B cell (primary cell): ENCODE measurements around the gene PARD3B. TPM values are rescaled to one million over a fixed set of nuclear protein-coding genes. Genes with fewer than 3 reads are reported as not detected.

Experiments used
- ATAC-seq: fragments of 200-7000 bp; cut with Tn5 transposase; one replicate; pipeline ENCODE4 v1.10.0; 2021; ENCODE audit warnings: low read depth, mild to moderate bottlenecking, moderate number of reproducible peaks, moderate library complexity
- CTCF ChIA-PET: fragments of 350-600 bp; sonication (Branson Sonifier 250); formaldehyde crosslinking; loops from one replicate; lab custom pipeline; 2021; ENCODE audit warnings: antibody characterized with exemption, inconsistent platforms; lab: Charles Lee
- POLR2A ChIA-PET: fragments of 350-600 bp; sonication (Branson Sonifier 250); formaldehyde crosslinking; loops from one replicate; lab custom pipeline; 2021; ENCODE audit warnings: antibody characterized with exemption; lab: Charles Lee
- DNase-seq: peaks from one replicate; pipeline ENCODE4 v3.0.0; 2013
- H2AFZ ChIP-seq: 2 replicates; pipeline ENCODE4 v1.6.1; 2012; ENCODE audit warnings: mild to moderate bottlenecking, low read depth, low read length; ENCODE audit not compliant: insufficient read depth, poor library complexity, severe bottlenecking
- H3K27ac ChIP-seq, 2 donors: 1 replicate in 1 of 2; 2 replicates in 1 of 2; pipeline ENCODE4 v1.5.1; 2012 to 2013; ENCODE audit warnings: low read length in 2 of 2, mild to moderate bottlenecking in 2 of 2, moderate library complexity in 1 of 2
- H3K27me3 ChIP-seq, 4 experiments: fragments of 200-600 bp in 1 of 4; sonication (generic) in 1 of 4; replicated peaks in 1 of 4; 1 replicate in 2 of 4; 2 replicates in 2 of 4; pipeline versions ENCODE4 v1.6.1 to v1.7.0; 2013 to 2016; ENCODE audit warnings: low read length in 3 of 4, mild to moderate bottlenecking in 2 of 4, mixed read lengths in 1 of 4, moderate library complexity in 1 of 4; ENCODE audit not compliant: insufficient read depth in 4 of 4, control insufficient read depth in 3 of 4; ENCODE audit errors: control extremely low read depth in 1 of 4
- H3K36me3 ChIP-seq, 2 experiments: replicated peaks in 1 of 2; 1 replicate in 1 of 2; 2 replicates in 1 of 2; pipeline versions ENCODE4 v1.6.1 to v1.7.1; 2013; ENCODE audit warnings: low read length in 1 of 2; ENCODE audit not compliant: insufficient read depth in 2 of 2, control insufficient read depth in 1 of 2; ENCODE audit errors: control extremely low read depth in 1 of 2, extremely low read depth in 1 of 2
- H3K4me1 ChIP-seq, 2 donors: fragments of 200-600 bp in 1 of 2; sonication (generic) in 1 of 2; 1 replicate in 1 of 2; 2 replicates in 1 of 2; pipeline versions ENCODE4 v1.5.1 to v1.6.1; 2013 to 2017; ENCODE audit warnings: low read length in 2 of 2; ENCODE audit not compliant: control insufficient read depth in 2 of 2, insufficient read depth in 2 of 2
- H3K4me2 ChIP-seq: replicated peaks from 2 replicates; pipeline ENCODE3; 2012; ENCODE audit warnings: mild to moderate bottlenecking, low read depth, low read length; ENCODE audit not compliant: poor library complexity, severe bottlenecking
- H3K4me3 ChIP-seq, 5 experiments: fragments of 200-600 bp in 1 of 5; sonication (generic) in 1 of 5; 1 replicate in 3 of 5; 2 replicates in 2 of 5; pipeline versions ENCODE4 v1.5.1 to v1.7.0; 2011 to 2016; ENCODE audit warnings: low read length in 4 of 5, mild to moderate bottlenecking in 4 of 5, low read depth in 2 of 5, control low read depth in 1 of 5, moderate library complexity in 1 of 5; ENCODE audit not compliant: insufficient read depth in 1 of 5; ENCODE audit errors: control extremely low read depth in 1 of 5, extremely low read depth in 1 of 5
- H3K79me2 ChIP-seq: fragments of 200-600 bp; sonication (generic); one replicate; pipeline ENCODE4 v1.6.0; 2016; ENCODE audit warnings: low read length; ENCODE audit not compliant: control insufficient read depth, insufficient read depth
- H3K9ac ChIP-seq: fragments of 200-600 bp; sonication (generic); 2 replicates; pipeline ENCODE4 v1.6.1; 2017; ENCODE audit warnings: mild to moderate bottlenecking, low read length, moderate library complexity
- H3K9me3 ChIP-seq, 3 donors: one replicate each; pipeline versions ENCODE4 v1.6.1 to v1.7.1; 2013; ENCODE audit warnings: low read length in 2 of 3; ENCODE audit not compliant: control insufficient read depth in 2 of 3, insufficient read depth in 1 of 3; ENCODE audit errors: control extremely low read depth in 1 of 3
- H4K20me1 ChIP-seq: 2 replicates; pipeline ENCODE4 v1.6.0; 2012; ENCODE audit warnings: mild to moderate bottlenecking, low read length; ENCODE audit not compliant: insufficient read depth, control insufficient read depth, poor library complexity, severe bottlenecking
- H3K27ac Mint-ChIP-seq: one replicate; pipeline ENCODE4 v1.8.0; 2021; ENCODE audit warnings: mixed read lengths
- H3K27me3 Mint-ChIP-seq: one replicate; pipeline ENCODE4 v1.8.0; 2021; ENCODE audit warnings: mixed read lengths
- H3K4me1 Mint-ChIP-seq: one replicate; pipeline ENCODE4 v1.8.0; 2021; ENCODE audit warnings: mixed read lengths
- H3K4me3 Mint-ChIP-seq: one replicate; pipeline ENCODE4 v1.8.0; 2021; ENCODE audit warnings: mixed read lengths
- H3K9me3 Mint-ChIP-seq: one replicate; pipeline ENCODE4 v1.8.0; 2022; ENCODE audit warnings: mixed read lengths; ENCODE audit not compliant: insufficient read depth
- CTCF ChIP-seq: fragments of 200-600 bp; IDR thresholded peaks from one replicate; pipeline ENCODE4 v1.8.0; 2022; ENCODE audit warnings: antibody characterized with exemption, mild to moderate bottlenecking
- EZH2 ChIP-seq: IDR thresholded peaks from 2 replicates; pipeline ENCODE4 v1.6.1; 2012; ENCODE audit warnings: borderline replicate concordance, low read depth, mild to moderate bottlenecking, moderate library complexity, low read length; ENCODE audit not compliant: insufficient read depth, poor library complexity, severe bottlenecking
- WGBS: methylation state at CpG from one replicate; pipeline ENCODE4 v1.1.5; 2013; ENCODE audit warnings: missing lambda C conversion rate; ENCODE audit not compliant: insufficient coverage; 5-methylcytosine and 5-hydroxymethylcytosine counted together
- intact Hi-C: fragments of 100-400 bp; cut with micrococcal nuclease; formaldehyde crosslinking; loops from one replicate; pipeline ENCODE4 v1.10.0; 2022
- polyA plus RNA-seq: library from polyadenylated mRNA; depleted of rRNA; stranded (reverse); fragments of >200 nt; gene quantifications from 2 replicates; pipeline ENCODE4 v1.2.3, GENCODE V29; 2012
- total RNA-seq, 2 donors: library from RNA; stranded (reverse); fragments of 120-200 nt in 1 of 2; gene quantifications; 1 replicate in 1 of 2; 2 replicates in 1 of 2; pipeline versions ENCODE4 v1.2.3 to v1.2.4, GENCODE V29; 2013 to 2022

The PARD3B gene
- total and polyA plus RNA-seq, 2 donors (not counting 1 experiment from before 2014, with no cell fraction given) = not detected

- intact Hi-C loops = no loop called here
- Histone ChIP-seq H3K27ac (no peak overlapping the region), H3K36me3 (no peaks in the 10 kb centered on the region), H3K27me3 (no peaks in the 10 kb centered on the region), H4K20me1 (no peaks in the 10 kb centered on the region), H3K4me2 (no peak overlapping the region), H3K9ac (no peak overlapping the region), H3K9me3 (peaks cover 0 to 7% (median 0%) of the 10 kb centered on the region in 3 donors), H3K4me1 (no peaks in the 10 kb centered on the region), H2AFZ (no peak overlapping the region), H3K4me3 (no peak overlapping the region), H3K79me2 (no peaks in the 10 kb centered on the region)
- no peaks in the 10 kb centered on the region for H3K27me3 Mint-ChIP-seq
- WGBS = no CpG with 5 or more reads among the region's 1 CpG
- H3K4me3 Mint-ChIP-seq = no peak overlapping the region
- DNase-seq (no peak), ATAC-seq (no peak)
- POLR2A ChIA-PET = no interaction called here
- CTCF ChIA-PET = no interaction called here
- peaks cover 5% of the 10 kb centered on the region for H3K9me3 Mint-ChIP-seq
- H3K27ac Mint-ChIP-seq = no peak overlapping the region
- no peak for TF ChIP-seq EZH2
- no peak for TF ChIP-seq CTCF
- no peaks in the 10 kb centered on the region for H3K4me1 Mint-ChIP-seq
These were observed 403.5 kb downstream of the PARD3B start for GRCh38 chr2:204948822-204949221.

GRCh38 chr2:204950695-204951346 is 405.5 kb downstream of the PARD3B start:
- Mint-ChIP-seq H3K4me3 (no peak overlapping the region), H3K27me3 (no peaks in the 10 kb centered on the region), H3K4me1 (no peaks in the 10 kb centered on the region), H3K9me3 (no peaks in the 10 kb centered on the region), H3K27ac (no peak overlapping the region)
- H3K27me3 ChIP-seq = no peaks in the 10 kb centered on the region
- intact Hi-C loops = no loop called here
- no peak overlapping the region for H3K4me3 ChIP-seq
- H3K9ac ChIP-seq = no peak overlapping the region
- no peaks in the 10 kb centered on the region for H3K36me3 ChIP-seq
- H3K9me3 ChIP-seq = peaks cover 0 to 4% (median 0%) of the 10 kb centered on the region in 3 donors
- no peak overlapping the region for H3K4me2 ChIP-seq
- no peaks in the 10 kb centered on the region for H4K20me1 ChIP-seq
- no peak for ATAC-seq
- H3K27ac ChIP-seq = no peak overlapping the region
- WGBS = no CpG with 5 or more reads among the region's 2 CpGs
- no peak for DNase-seq
- ChIA-PET CTCF (no interaction called here), POLR2A (no interaction called here)
- H2AFZ ChIP-seq = no peak overlapping the region
- TF ChIP-seq EZH2 (no peak), CTCF (no peak)
- no peaks in the 10 kb centered on the region for H3K4me1 ChIP-seq
- no peaks in the 10 kb centered on the region for H3K79me2 ChIP-seq
